Stimulated activated CD4-positive, alpha-beta T cell treated with anti-CD3 and anti-CD28 coated beads, TNF-alpha, amount 100 ng/mL, for 4 hours (primary cell): ENCODE results near the gene PPM1G.
"Not testable (repeated sequence)": the region's sequence is repeated elsewhere in the genome, so short reads cannot be mapped to it uniquely, and the experiment has no call there.

ENCODE experiments used
- DNase-seq, 3 experiments: peaks; one replicate each; pipeline ENCODE4 v3.0.0-alpha.2; 2020; ENCODE audit warnings: low read depth in 3 of 3

PPM1G gene

GRCh38 chr2:27409321-27410073, at the start of gene PPM1G:
PPM1G (minus strand) TSS chr2:27409591; CDS start chr2:27409422, 169 bp downstream.
- peak; percentile 94 to 96 (median 94) for DNase-seq

- DNase-seq = no peak
These were observed 44.6 kb upstream of the PPM1G start for GRCh38 chr2:27453968-27454367.

- DNase-seq = no peak
These were observed 41.7 kb upstream of the PPM1G start for GRCh38 chr2:27451095-27451494.

GRCh38 chr2:27448381-27448780, 39.0 kb upstream of the PPM1G start:
- no peak for DNase-seq

GRCh38 chr2:27446057-27446456, 36.7 kb upstream of the PPM1G start:
- no peak for DNase-seq

- DNase-seq = no peak
These were observed 36.2 kb upstream of the PPM1G start for GRCh38 chr2:27445615-27446014.

- DNase-seq = no peak
These were observed 35.8 kb upstream of the PPM1G start for GRCh38 chr2:27445155-27445554.

GRCh38 chr2:27442920-27443282, 33.5 kb upstream of the PPM1G start:
- no peak for DNase-seq

- peak in 2 of 3 experiments; percentile 18 to 53 for DNase-seq
These were observed 32.8 kb upstream of the PPM1G start, which contains the start of gene KRTCAP3 for GRCh38 chr2:27441958-27442919. KRTCAP3 (plus strand) TSS chr2:27442381; CDS start chr2:27442413, 32 bp downstream.

GRCh38 chr2:27441226-27441926, 32.0 kb upstream of the PPM1G start:
- no peak for DNase-seq

GRCh38 chr2:27435628-27436027, 26.2 kb upstream of the PPM1G start:
- no peak for DNase-seq

- DNase-seq = no peak
These were observed 22.0 kb upstream of the PPM1G start for GRCh38 chr2:27431395-27431794.

GRCh38 chr2:27428978-27429541, 19.7 kb upstream of the PPM1G start:
- peak; percentile 35 to 53 (median 42) for DNase-seq

GRCh38 chr2:27428213-27428977, 19.0 kb upstream of the PPM1G start, which contains the start of gene NRBP1:
NRBP1 (plus strand) TSS chr2:27428631; CDS start chr2:27433274, 4,643 bp downstream.
- peak; percentile 83 to 87 (median 83) for DNase-seq

GRCh38 chr2:27427863-27428212, 18.4 kb upstream of the PPM1G start:
- DNase-seq = no peak

GRCh38 chr2:27425039-27425438, 15.6 kb upstream of the PPM1G start:
- DNase-seq = not testable (repeated sequence)

GRCh38 chr2:27422958-27423357, 13.6 kb upstream of the PPM1G start:
- no peak for DNase-seq

- DNase-seq = no peak
These were observed 12.4 kb upstream of the PPM1G start for GRCh38 chr2:27421660-27422250.

GRCh38 chr2:27420996-27421395, 11.6 kb upstream of the PPM1G start:
- no peak for DNase-seq

- no peak for DNase-seq
These were observed 6.8 kb upstream of the PPM1G start for GRCh38 chr2:27416151-27416550.
